ENCODE measurements around the gene CALHM4. TPM values are rescaled to one million over a fixed set of nuclear protein-coding genes. Genes with fewer than 3 reads are reported as not detected.
A peak's percentile ranks its signal among the peaks of the same experiment; 100 is the strongest.

The CALHM4 gene
- polyA plus RNA-seq, 1 of the 3 experiments (the other 2 are of a cell fraction), result not detected

DNA sequence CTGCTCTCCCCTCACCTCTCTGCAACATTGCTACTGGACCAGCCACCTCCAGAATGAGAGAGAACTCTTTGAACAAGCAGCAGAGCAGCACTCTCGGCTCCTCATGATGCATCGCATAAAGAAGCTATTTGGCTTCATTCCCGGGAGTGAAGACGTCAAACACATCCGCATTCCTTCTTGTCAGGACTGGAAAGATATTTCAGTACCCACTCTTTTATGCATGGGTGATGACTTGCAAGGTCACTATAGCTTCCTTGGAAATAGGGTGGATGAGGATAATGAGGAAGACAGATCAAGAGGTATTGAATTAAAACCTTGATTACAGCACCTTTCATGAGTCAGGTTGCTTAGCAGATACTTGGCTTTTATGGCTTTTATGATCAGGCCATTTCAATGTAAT is 4.3 kb downstream of the CALHM4 start:
- H4K20me1 ChIP-seq (ENCODE audit: insufficient read depth), result no peaks in the 10 kb centered on the region
- POLR2A ChIA-PET, result no interaction called here
- 12% methylated on average over 5 of the region's 5 CpGs for WGBS (ENCODE audit: low lambda C conversion rate)
- H3K9ac ChIP-seq, result no peak overlapping the region
- no peak overlapping the region for H3K4me3 ChIP-seq (ENCODE audit: low read depth in 2 of 2, low read length in 1 of 2)
- 0 out of 2 replicates have a peak overlapping the region, but pooled peaks have one; percentile 21 for H2AFZ ChIP-seq (ENCODE audit: low read depth)
- H3F3A ChIP-seq (replicated peaks; ENCODE audit: insufficient read depth), result peaks cover 36% of the 10 kb centered on the region
- no peaks in the 10 kb centered on the region for H3K79me2 ChIP-seq (ENCODE audit: insufficient read depth)
- peak overlapping the region; percentile 41 for H3K4me2 ChIP-seq
- no peaks in the 10 kb centered on the region for H3K9me2 ChIP-seq
- H3K9me3 ChIP-seq, result no peaks in the 10 kb centered on the region
- peaks cover 2 to 28% of the 10 kb centered on the region in 2 experiments; a peak in 3 of 4 replicates for H3K4me1 ChIP-seq (ENCODE audit: control insufficient read depth in 1 of 2, insufficient read depth in 2 of 2, low read depth in 1 of 2, low read length in 1 of 2)
- no peak for TF ChIP-seq GATA2 (CRISPR knock-in tag; IDR thresholded peaks at IDR 0.05)
- TF ChIP-seq, protein P1, sequence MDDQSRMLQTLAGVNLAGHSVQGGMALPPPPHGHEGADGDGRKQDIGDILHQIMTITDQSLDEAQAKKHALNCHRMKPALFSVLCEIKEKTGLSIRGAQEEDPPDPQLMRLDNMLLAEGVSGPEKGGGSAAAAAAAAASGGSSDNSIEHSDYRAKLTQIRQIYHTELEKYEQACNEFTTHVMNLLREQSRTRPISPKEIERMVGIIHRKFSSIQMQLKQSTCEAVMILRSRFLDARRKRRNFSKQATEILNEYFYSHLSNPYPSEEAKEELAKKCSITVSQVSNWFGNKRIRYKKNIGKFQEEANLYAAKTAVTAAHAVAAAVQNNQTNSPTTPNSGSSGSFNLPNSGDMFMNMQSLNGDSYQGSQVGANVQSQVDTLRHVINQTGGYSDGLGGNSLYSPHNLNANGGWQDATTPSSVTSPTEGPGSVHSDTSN (IDR thresholded peaks at IDR 0.05), result peak; percentile 91
- TF ChIP-seq MXI1 (IDR thresholded peaks at IDR 0.05; ENCODE audit: low read depth, low read length), result no peak
- peak; percentile 72 for TF ChIP-seq TCF12 (IDR thresholded peaks at IDR 0.05)
- no peak for TF ChIP-seq RCOR1 (IDR thresholded peaks at IDR 0.05; ENCODE audit: low read length)
- TF ChIP-seq SMC3 (IDR thresholded peaks at IDR 0.05; ENCODE audit: low read depth, low read length), result no peak
- TF ChIP-seq GABPA (IDR thresholded peaks at IDR 0.05; ENCODE audit: low read depth), result no peak
- peak; percentile 96 for TF ChIP-seq ELF1 (IDR thresholded peaks at IDR 0.05)
- peak; percentile 79; the same call in 1 of the 2 replicates for TF ChIP-seq SIN3A (IDR thresholded peaks at IDR 0.05; ENCODE audit: borderline replicate concordance, low read depth, low read length)
- no peak for TF ChIP-seq RAD21 (IDR thresholded peaks at IDR 0.05; ENCODE audit: low read length)
- TF ChIP-seq, protein P2, sequence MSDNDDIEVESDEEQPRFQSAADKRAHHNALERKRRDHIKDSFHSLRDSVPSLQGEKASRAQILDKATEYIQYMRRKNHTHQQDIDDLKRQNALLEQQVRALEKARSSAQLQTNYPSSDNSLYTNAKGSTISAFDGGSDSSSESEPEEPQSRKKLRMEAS (IDR thresholded peaks at IDR 0.05; ENCODE audit: low read depth), result peak; percentile 74; the same call in 1 of the 2 replicates
- TF ChIP-seq NFIC (IDR thresholded peaks at IDR 0.05; ENCODE audit: borderline replicate concordance), result peak; percentile 96
- TF ChIP-seq, protein P3, sequence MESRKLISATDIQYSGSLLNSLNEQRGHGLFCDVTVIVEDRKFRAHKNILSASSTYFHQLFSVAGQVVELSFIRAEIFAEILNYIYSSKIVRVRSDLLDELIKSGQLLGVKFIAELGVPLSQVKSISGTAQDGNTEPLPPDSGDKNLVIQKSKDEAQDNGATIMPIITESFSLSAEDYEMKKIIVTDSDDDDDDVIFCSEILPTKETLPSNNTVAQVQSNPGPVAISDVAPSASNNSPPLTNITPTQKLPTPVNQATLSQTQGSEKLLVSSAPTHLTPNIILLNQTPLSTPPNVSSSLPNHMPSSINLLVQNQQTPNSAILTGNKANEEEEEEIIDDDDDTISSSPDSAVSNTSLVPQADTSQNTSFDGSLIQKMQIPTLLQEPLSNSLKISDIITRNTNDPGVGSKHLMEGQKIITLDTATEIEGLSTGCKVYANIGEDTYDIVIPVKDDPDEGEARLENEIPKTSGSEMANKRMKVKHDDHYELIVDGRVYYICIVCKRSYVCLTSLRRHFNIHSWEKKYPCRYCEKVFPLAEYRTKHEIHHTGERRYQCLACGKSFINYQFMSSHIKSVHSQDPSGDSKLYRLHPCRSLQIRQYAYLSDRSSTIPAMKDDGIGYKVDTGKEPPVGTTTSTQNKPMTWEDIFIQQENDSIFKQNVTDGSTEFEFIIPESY (IDR thresholded peaks at IDR 0.05; ENCODE audit: borderline replicate concordance, low read depth), result no peak
- no peak for TF ChIP-seq FOXM1 (IDR thresholded peaks at IDR 0.05; ENCODE audit: low read depth)
- TF ChIP-seq FOSL2 (IDR thresholded peaks at IDR 0.05; ENCODE audit: borderline replicate concordance, low read depth), result peak; percentile 40
- TF ChIP-seq MEF2A (IDR thresholded peaks at IDR 0.05; ENCODE audit: borderline replicate concordance, low read depth), result no peak
- peak in 1 of 2 experiments; percentile 77; a peak in 1 of 4 replicates for TF ChIP-seq EP300 (IDR thresholded peaks at IDR 0.05; ENCODE audit: borderline replicate concordance in 1 of 2, low read depth in 1 of 2, low read length in 1 of 2)
- peak; percentile 53; the same call in 1 of the 2 replicates for TF ChIP-seq POLR2AphosphoS5 (IDR thresholded peaks at IDR 0.05; ENCODE audit: low read depth, low read length)
- TF ChIP-seq TEAD4 (IDR thresholded peaks at IDR 0.05; ENCODE audit: borderline replicate concordance, insufficient read depth), result peak; percentile 83
- TF ChIP-seq, protein P4, sequence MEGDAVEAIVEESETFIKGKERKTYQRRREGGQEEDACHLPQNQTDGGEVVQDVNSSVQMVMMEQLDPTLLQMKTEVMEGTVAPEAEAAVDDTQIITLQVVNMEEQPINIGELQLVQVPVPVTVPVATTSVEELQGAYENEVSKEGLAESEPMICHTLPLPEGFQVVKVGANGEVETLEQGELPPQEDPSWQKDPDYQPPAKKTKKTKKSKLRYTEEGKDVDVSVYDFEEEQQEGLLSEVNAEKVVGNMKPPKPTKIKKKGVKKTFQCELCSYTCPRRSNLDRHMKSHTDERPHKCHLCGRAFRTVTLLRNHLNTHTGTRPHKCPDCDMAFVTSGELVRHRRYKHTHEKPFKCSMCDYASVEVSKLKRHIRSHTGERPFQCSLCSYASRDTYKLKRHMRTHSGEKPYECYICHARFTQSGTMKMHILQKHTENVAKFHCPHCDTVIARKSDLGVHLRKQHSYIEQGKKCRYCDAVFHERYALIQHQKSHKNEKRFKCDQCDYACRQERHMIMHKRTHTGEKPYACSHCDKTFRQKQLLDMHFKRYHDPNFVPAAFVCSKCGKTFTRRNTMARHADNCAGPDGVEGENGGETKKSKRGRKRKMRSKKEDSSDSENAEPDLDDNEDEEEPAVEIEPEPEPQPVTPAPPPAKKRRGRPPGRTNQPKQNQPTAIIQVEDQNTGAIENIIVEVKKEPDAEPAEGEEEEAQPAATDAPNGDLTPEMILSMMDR (IDR thresholded peaks at IDR 0.05), result no peak
- no peak for TF ChIP-seq FOXJ3 (CRISPR knock-in tag; IDR thresholded peaks at IDR 0.05)
- TF ChIP-seq JUND (IDR thresholded peaks at IDR 0.05), result peak; percentile 70
- no peak for TF ChIP-seq NRF1 (IDR thresholded peaks at IDR 0.05; ENCODE audit: low read depth, low read length)
- TF ChIP-seq, protein P5, sequence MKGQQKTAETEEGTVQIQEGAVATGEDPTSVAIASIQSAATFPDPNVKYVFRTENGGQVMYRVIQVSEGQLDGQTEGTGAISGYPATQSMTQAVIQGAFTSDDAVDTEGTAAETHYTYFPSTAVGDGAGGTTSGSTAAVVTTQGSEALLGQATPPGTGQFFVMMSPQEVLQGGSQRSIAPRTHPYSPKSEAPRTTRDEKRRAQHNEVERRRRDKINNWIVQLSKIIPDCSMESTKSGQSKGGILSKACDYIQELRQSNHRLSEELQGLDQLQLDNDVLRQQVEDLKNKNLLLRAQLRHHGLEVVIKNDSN (IDR thresholded peaks at IDR 0.05; ENCODE audit: borderline replicate concordance, low read depth), result no peak
- TF ChIP-seq, protein P6, sequence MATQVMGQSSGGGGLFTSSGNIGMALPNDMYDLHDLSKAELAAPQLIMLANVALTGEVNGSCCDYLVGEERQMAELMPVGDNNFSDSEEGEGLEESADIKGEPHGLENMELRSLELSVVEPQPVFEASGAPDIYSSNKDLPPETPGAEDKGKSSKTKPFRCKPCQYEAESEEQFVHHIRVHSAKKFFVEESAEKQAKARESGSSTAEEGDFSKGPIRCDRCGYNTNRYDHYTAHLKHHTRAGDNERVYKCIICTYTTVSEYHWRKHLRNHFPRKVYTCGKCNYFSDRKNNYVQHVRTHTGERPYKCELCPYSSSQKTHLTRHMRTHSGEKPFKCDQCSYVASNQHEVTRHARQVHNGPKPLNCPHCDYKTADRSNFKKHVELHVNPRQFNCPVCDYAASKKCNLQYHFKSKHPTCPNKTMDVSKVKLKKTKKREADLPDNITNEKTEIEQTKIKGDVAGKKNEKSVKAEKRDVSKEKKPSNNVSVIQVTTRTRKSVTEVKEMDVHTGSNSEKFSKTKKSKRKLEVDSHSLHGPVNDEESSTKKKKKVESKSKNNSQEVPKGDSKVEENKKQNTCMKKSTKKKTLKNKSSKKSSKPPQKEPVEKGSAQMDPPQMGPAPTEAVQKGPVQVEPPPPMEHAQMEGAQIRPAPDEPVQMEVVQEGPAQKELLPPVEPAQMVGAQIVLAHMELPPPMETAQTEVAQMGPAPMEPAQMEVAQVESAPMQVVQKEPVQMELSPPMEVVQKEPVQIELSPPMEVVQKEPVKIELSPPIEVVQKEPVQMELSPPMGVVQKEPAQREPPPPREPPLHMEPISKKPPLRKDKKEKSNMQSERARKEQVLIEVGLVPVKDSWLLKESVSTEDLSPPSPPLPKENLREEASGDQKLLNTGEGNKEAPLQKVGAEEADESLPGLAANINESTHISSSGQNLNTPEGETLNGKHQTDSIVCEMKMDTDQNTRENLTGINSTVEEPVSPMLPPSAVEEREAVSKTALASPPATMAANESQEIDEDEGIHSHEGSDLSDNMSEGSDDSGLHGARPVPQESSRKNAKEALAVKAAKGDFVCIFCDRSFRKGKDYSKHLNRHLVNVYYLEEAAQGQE (IDR thresholded peaks at IDR 0.05; ENCODE audit: low read depth, low read length), result 0 out of 2 replicates have a peak, but pooled peaks have one; percentile 41
- H3K36me3 ChIP-seq (replicated peaks in 1 of 2; ENCODE audit: control insufficient read depth in 1 of 2, insufficient read depth in 2 of 2, low read length in 1 of 2), result no peaks in the 10 kb centered on the region
- no peak for DNase-seq
- H3K27me3 ChIP-seq (ENCODE audit: insufficient read depth), result no peaks in the 10 kb centered on the region
- CTCF ChIA-PET, result interaction anchor here (4.0 to 5.0 kb wide), 3 partner anchors 18 to 290 kb away, joined by 28 to 60 read pairs (median 58); no protein-coding TSS in a partner anchor
- peak overlapping the region; percentile 67 to 79 for H3K27ac ChIP-seq (ENCODE audit: low read depth in 2 of 2, low read length in 1 of 2)
